K562 treated with DMSO at 1 percent for 48 hours (cell line): ENCODE measurements around the gene PAQR8. TPM values are rescaled to one million over a fixed set of nuclear protein-coding genes. Genes with fewer than 3 reads are reported as not detected.

Experiments used
- total RNA-seq: library from RNA; unstranded; fragments of 300-600 nt; gene quantifications from 2 replicates; pipeline ENCODE4 v1.2.3, GENCODE V29; 2022; ENCODE audit warnings: low replicate concordance; ENCODE audit errors: extremely low read depth

PAQR8 gene, protein sequence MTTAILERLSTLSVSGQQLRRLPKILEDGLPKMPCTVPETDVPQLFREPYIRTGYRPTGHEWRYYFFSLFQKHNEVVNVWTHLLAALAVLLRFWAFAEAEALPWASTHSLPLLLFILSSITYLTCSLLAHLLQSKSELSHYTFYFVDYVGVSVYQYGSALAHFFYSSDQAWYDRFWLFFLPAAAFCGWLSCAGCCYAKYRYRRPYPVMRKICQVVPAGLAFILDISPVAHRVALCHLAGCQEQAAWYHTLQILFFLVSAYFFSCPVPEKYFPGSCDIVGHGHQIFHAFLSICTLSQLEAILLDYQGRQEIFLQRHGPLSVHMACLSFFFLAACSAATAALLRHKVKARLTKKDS
- not detected in 2 replicates for total RNA-seq

DNA sequence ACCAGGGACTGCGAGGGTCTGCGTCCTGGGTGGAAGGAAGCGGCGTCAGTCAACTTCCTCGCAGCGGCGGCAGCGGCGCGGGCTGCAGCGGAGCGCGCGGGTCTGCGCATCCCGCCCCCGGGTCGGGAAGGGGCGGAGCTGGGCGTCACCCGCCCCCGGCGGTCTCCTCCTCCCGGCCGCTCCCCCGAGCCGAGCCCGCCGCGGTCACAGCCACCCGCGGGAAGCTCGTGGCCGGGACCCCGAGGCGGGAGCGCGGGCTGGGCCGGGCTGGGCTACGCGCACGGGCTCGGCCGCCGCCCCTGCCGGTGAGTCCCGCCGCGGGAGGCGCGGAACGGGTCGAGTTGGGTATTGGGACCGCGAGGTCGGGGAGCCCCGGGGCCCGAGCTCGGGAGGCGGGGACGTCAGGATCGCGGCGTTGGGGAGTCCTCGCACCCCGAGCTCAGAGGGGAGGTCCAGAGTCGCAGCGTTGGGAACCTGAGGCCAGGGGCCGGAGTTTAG is at the start of gene PAQR8:
TSS of gene PAQR8 (plus strand) at position 207 of the 498 bp plus-strand sequence. CDS start 41,063 bp downstream, outside the sequence.

DNA sequence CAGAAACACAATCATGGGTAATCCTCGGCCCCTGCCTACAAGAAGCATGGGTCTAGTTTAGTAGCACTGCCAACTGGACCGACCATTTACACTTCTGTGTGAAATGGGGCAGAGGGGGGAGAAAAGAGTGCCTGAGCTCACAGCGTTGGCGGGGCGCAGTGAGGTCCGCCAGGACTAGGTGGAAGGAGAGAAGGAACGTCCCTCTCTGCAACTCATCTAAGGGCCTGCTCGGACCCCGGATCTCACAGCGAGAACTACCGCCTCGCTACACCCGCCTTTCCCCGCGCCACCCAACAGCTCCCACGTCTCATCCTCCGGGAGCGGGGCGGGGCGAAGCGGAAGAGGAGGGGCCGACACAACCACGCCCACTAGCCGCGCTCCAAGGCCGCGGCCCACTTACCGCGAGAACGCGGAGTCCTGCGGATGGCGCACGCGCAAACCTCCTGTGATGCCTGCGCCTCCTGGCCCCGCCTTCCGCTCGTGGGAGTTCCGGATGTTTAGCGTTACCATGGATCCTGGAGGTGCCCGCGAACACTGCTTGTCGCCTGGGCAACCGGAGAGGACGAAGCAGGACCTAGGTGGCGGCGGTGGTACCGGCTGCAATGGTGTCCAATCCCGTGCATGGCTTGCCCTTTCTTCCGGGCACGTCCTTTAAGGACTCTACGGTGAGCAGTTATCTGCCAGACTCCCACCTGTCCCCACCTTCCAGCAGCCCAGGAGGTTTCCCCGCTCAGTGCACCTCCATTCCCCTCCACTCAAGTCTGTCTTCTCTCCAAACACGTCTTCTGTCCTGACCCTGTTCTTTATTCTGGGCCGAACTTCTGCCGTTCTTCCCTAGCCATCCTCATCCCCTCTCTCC is 58.1 kb downstream of the PAQR8 start, which contains the start of gene EFHC1:
TSS of gene EFHC1 (plus strand) at position 534 of the 859 bp plus-strand sequence. CDS start at position 603, 69 bp downstream.

Other genes with a start within 250 kb of the PAQR8 start
- not detected in 2 replicates for gene IL17A, start 175.8 kb upstream of the PAQR8 start, total RNA-seq
- gene IL17F, start 117.7 kb upstream of the PAQR8 start, total RNA-seq, result not detected in 2 replicates
- gene MCM3, start 77.4 kb upstream of the PAQR8 start, total RNA-seq, result 161 TPM in 1 of 2 replicates, not detected in the other
- not detected in 2 replicates for gene EFHC1, start 58.2 kb downstream of the PAQR8 start, total RNA-seq
- not detected in 2 replicates for gene TRAM2, start 214.9 kb downstream of the PAQR8 start, total RNA-seq